ENCODE results near the gene SLC16A1.

Gene SLC16A1

DNA sequence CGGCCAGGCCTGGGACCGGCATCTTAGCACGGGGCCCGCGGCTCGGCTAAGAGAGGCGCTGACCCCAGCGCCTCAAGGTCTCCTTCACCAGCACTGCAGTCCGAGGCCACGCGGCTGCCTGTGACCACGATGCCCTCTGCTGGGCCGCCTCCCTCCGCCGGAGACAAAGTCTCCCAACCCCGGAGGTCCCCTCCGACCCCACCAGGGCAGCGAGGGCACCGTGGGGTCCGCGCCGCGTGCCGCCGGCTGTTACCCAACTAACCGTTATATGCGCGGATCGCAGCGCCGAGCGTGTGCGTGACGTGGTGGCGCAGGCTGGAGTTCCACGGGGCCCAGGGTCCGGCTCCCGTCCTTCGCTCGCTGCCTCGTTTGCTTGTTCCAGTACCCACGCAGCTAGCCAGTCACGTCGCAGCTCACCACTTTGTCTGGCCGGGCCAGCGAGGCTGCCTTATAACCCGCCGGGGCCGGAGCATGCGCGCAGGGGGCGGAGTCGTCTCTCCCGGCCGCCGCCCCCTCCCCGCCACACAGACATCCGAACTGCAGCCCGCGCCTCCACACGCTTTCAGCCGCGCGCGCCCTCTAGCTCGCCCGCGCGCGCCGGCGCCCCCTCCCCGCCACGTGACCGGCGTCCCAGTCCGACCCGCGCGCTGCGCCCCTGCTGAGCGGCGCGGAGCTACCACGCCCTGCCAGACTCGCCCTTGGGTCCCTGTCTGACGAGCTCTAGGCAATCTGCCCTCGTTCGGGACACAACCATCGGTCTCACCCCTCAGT lies at the start of gene SLC16A1:
Gene SLC16A1, minus strand, starts transcription at position 424 of the 771 bp plus-strand sequence. CDS start 26,888 bp downstream, outside the sequence.
- TF ChIP-seq CTCF (IDR thresholded peaks at IDR 0.05): peak; percentile 46

DNA sequence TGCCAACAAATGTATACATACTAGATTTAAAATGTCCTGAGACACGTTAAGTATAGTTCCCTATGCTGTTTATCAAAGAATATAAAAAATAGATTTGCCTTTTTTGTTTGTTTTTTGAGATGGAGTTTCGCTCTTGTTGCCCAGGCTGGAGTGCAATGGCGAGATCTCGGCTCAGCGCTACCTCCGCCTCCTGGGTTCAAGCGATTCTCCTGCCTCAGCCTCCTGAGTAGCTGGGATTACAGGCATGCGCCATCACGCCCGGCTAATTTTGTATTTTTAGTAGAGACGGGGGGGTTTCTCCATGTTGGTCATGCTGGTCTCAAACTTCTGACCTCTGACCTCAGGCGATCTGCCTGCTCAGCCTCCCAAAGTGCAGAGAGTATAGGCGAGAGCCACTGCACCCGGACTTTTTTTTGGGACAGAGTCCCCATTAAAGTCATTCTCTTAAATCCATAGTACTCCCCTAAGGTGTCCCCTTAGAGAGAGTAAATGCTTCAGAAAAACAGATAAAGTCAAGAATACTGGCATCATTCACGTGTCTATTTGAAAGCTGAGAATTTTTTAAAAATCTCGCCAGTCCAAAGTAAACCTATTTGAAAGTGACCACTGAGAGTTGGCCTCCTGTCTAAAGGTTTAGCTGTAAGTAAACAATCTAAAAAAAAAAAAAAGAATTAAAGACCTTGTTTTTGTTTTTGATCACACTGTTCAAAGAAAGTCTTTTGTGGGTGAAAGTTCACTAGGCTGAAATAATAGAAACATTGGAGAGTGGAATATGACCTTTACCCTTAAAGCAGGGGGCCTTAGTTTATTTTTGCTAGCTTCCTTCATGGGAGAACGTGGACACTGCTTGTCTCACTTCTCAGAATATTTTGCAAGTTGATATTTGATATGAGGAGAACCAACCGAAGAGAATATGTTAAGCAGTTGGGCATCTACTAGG lies 48.0 kb upstream of the SLC16A1 start:
- no peak for TF ChIP-seq CTCF (IDR thresholded peaks at IDR 0.05)

GRCh38 chr1:113002297-113002696 lies 46.3 kb upstream of the SLC16A1 start:
- TF ChIP-seq CTCF (IDR thresholded peaks at IDR 0.05): no peak

- no peak for TF ChIP-seq CTCF (IDR thresholded peaks at IDR 0.05)
These were observed 42.7 kb upstream of the SLC16A1 start for GRCh38 chr1:112998592-112999235.

GRCh38 chr1:112997781-112998180 lies 41.8 kb upstream of the SLC16A1 start:
- no peak for TF ChIP-seq CTCF (IDR thresholded peaks at IDR 0.05)

DNA sequence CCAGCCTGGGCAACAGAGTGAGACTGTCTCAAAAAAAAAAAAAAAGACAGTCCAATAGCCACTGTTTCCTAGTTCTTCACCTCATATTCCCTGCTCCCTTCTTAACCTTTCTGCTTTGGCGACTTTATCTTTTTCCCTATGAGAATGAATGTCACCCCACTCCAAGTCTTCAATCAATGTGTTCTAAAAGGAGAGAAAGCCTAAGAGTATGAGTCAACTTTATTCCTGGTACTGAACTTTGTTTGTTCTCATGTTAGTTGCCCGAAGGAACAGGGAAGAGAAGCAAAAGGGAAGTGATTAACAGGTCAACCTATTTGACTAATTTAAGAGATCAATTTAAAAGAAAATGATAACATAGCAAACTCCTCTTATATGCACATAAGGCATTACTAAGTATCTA lies 39.9 kb upstream of the SLC16A1 start:
- no peak for TF ChIP-seq CTCF (IDR thresholded peaks at IDR 0.05)

- TF ChIP-seq CTCF (IDR thresholded peaks at IDR 0.05): no peak
These were observed 36.8 kb upstream of the SLC16A1 start for GRCh38 chr1:112992780-112993179.

Measured in LNCAP (cell line).